Activated T-helper 1 cell treated with anti-CD3 and anti-CD28 coated beads, Interleukin-12 subunit alpha, Interleukin-12 subunit beta, Interleukin-2, Interleukin-4 antibody, amounts not matched to agents 30 ng/mL and 10 ng/mL and 1 ng/mL, durations not matched to agents 14 hours and 24 hours and 36 hours (primary cell): ENCODE data around the gene NRCAM. TPM values are rescaled to one million over a fixed set of nuclear protein-coding genes. Genes with fewer than 3 reads are reported as not detected.
"Not testable (repeated sequence)": the region's sequence is repeated elsewhere in the genome, so short reads cannot be mapped to it uniquely, and the experiment has no call there.

ENCODE experiments used
- DNase-seq: peaks from one replicate; pipeline ENCODE4 v3.0.0; 2021; ENCODE audit warnings: low spot score
- H3K27ac Mint-ChIP-seq: one replicate; pipeline ENCODE4 v1.8.0; 2021; ENCODE audit warnings: mild to moderate bottlenecking, mixed read lengths
- H3K27me3 Mint-ChIP-seq: one replicate; pipeline ENCODE4 v1.8.0; 2022; ENCODE audit warnings: mild to moderate bottlenecking, moderate library complexity, mixed read lengths; ENCODE audit not compliant: insufficient read depth
- H3K36me3 Mint-ChIP-seq: one replicate; pipeline ENCODE4 v1.8.0; 2021; ENCODE audit warnings: low read depth, mixed read lengths
- H3K4me1 Mint-ChIP-seq: one replicate; pipeline ENCODE4 v1.8.0; 2021; ENCODE audit warnings: low read depth, mixed read lengths
- H3K4me3 Mint-ChIP-seq: one replicate; pipeline ENCODE4 v1.8.0; 2021; ENCODE audit warnings: mild to moderate bottlenecking, moderate library complexity, mixed read lengths
- H3K9me3 Mint-ChIP-seq: one replicate; pipeline ENCODE4 v1.8.0; 2021; ENCODE audit warnings: mixed read lengths
- intact Hi-C: fragments of 100-400 bp; cut with micrococcal nuclease; formaldehyde crosslinking; loops from one replicate; pipeline ENCODE4 v1.15.1; 2024
- total RNA-seq: library from RNA; stranded (reverse); gene quantifications from 2 replicates; pipeline ENCODE4 v1.2.3, GENCODE V29; 2022

Gene NRCAM
- total RNA-seq, result 0.17 and 0.21 TPM in 2 replicates

DNA sequence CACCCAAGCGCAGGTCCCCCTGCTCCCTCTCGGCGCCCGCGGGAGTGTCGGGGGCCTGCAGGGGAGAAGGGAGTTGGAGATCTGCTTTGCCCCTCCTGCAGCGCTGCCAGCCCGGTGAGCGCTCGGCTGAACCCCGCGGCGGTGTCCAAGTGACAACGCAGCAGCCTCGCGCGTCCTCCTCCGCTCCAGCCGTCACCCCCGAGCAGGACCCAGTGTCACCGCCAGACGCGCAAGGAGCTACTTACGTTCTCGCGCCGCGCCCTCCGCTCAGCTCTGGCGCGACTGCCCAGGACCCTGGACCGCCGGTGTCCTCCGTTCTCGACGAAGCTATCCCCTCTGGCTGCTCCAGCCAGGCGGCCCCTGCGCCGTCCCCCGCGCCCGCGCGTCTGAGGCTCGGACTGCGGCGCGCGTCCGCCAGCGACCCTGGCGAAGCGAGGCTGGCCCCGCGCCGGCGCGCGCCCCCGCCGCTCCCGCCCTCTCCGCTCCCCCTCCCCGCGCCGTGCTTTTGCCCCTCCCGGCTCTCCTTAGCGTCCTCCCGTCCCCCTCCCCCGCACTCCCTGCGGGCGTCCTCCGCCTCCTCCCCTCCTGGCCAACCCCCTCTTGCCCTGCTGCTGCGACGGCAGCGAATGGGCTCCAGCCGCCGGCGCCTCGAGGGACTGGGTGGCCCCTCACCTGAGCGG is at the start of gene NRCAM:
Gene NRCAM, minus strand, starts transcription at position 439 of the 680 bp plus-strand sequence. CDS start 216,372 bp downstream, outside the sequence.
- Mint-ChIP-seq H3K9me3 (no peaks in the 10 kb centered on the region), H3K27me3 (peaks cover 55% of the 10 kb centered on the region)
- no peak for DNase-seq

DNA sequence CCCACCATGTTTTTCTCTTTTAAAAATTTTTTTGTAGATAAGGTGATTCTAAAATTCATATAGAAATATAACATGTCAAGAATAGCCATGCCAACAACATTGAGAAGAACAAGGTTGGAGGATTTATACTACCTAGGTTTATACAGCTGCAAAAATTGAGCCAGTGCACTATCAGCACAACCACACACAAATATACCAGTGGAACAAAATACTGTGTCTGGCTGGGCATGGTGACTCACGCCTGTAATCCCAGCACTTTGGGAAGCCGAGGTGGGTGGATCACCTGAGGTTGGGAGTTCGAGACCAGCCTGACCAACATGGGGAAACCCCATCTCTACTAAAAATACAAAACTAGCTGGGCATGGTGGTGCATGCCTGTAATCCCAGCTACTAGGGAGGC is 48.3 kb upstream of the NRCAM start:
- H3K9me3 Mint-ChIP-seq, H3K27ac Mint-ChIP-seq, H3K4me3 Mint-ChIP-seq, H3K4me1 Mint-ChIP-seq, intact Hi-C loops, H3K27me3 Mint-ChIP-seq, H3K36me3 Mint-ChIP-seq, DNase-seq: not testable (repeated sequence)

More for the DNA sequence above, at the start of gene NRCAM:
- no peaks in the 10 kb centered on the region for H3K4me1 Mint-ChIP-seq
- no peaks in the 10 kb centered on the region for H3K36me3 Mint-ChIP-seq
- peak within 1 kb of the TSS; percentile 63 for H3K4me3 Mint-ChIP-seq
- H3K27ac Mint-ChIP-seq, result no peak within 1 kb of the TSS
- intact Hi-C loops, result loop anchor here (5.0 kb wide), 1 partner anchor 111 kb away; the partner anchor contains the start of genes DNAJB9 and THAP5

DNA sequence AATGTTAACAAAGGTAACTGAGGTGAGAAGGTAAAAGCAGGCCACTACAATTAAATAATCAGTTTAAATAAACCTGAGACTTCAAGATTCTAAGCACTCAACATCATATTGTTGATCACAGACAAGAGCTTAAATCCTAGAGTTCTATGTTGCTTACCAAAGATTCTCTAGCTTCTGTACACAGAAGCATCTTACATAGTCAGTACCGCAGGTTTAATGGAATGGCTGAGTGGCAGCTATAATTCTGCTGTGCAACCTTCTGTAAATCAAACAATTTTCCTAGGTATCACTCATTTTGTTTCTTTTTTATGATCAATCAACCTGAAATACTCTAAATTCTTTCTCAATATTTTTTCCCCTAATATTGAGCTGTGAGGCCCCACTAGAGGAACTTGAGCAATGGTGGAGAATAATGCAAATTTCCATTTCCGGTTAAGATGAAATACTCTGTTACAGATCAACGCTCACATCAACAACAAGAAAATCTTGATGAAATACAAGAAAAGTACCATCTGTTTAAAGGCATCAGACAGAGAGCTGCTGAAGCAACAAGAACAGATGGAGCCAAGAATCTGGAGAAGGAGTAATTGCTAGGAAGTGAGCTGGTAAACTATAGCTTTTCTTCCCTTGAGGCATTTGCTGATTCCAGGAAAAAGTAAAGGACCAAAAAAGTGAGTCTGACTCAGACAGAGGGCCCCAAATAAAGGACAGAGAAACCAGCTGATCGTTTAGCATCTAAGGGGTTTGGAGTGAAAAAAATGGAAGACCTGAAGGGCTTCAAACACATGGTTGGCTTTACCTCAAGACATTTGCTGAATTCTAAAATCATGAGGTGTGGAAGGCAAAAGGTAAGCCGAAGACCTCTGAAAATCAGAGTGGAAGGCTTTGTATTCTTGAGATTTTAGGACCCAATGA is 47.1 kb upstream of the NRCAM start:
- intact Hi-C loops, result no loop called here
- Mint-ChIP-seq H3K36me3 (peaks cover 10% of the 10 kb centered on the region), H3K27me3 (no peaks in the 10 kb centered on the region), H3K4me1 (no peaks in the 10 kb centered on the region), H3K4me3 (no peak overlapping the region), H3K9me3 (no peaks in the 10 kb centered on the region), H3K27ac (no peak overlapping the region)
- DNase-seq, result no peak

DNA sequence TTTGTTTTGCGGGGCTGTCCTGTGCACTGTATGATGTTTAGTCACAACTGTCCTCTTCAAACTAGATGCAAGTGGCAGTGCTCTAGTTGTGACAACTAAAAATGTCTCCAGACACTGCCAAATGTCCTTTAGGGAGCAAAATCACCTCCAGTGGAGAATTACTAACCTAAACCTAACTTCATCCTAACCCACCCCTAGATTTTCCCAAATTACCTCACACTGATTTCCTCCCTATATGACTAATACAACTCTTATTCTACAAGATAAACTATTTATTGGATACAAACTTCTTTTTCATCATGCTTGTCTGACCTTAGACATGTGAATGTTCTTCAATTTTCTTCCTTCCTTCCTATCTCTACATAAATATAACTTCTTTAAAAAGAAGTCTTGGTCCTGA is 43.3 kb upstream of the NRCAM start:
- Mint-ChIP-seq H3K27ac (no peak overlapping the region), H3K9me3 (no peaks in the 10 kb centered on the region), H3K27me3 (no peaks in the 10 kb centered on the region), H3K4me1 (no peaks in the 10 kb centered on the region), H3K4me3 (no peak overlapping the region), H3K36me3 (peaks cover 15% of the 10 kb centered on the region)
- intact Hi-C loops, result no loop called here
- no peak for DNase-seq

DNA sequence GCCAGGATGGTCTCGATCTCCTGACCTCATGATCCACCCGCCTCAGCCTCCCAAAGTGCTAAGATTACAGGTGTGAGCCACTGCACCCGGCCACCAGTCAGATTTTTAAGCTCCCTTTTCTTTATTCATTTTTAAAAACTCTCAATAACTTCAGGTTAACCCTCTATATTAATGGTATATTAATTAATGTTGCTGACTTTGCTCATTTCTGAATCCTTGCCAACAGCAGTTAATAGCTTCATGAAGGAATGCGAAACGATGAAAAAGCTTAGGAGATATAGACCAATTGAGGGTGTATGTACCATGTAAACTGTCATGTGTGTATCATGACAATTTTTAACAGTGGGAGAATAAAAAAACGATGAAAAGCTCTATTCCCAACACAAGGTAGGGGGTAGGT is 42.2 kb upstream of the NRCAM start:
- intact Hi-C loops, result no loop called here
- Mint-ChIP-seq H3K27me3 (no peaks in the 10 kb centered on the region), H3K4me1 (no peaks in the 10 kb centered on the region), H3K9me3 (no peaks in the 10 kb centered on the region), H3K36me3 (peaks cover 18% of the 10 kb centered on the region), H3K4me3 (no peak overlapping the region), H3K27ac (no peak overlapping the region)
- no peak for DNase-seq

DNA sequence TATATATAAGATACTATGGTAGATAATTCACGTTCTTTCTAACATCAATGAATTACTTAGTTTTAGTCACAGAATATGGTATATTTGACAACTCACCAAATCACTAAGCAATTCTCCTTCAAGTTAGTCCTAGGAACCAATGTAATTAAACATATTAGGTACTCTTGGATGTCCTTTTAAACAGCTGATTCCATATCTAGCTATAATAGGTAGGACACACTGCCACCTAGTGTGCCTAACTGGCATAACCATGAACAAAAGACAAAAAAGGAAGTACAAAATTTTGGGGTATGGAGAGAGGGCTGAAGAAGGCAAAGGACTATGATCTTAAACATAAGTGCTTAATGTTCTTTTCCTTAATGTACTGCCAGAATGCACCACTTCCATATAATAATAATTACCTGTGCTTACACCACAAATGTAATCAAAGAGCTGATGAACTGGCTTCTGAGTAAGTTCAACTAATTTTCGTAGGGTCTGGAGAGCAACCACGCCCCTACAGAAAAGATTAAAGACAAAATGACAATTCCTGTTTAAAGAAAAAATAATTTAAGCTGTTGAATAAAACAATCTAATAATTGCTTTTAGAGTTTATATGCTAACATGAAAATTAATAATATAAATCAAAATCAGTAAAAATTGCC is 41.0 kb upstream of the NRCAM start:
- Mint-ChIP-seq H3K4me1 (no peaks in the 10 kb centered on the region), H3K27ac (no peak overlapping the region), H3K4me3 (no peak overlapping the region), H3K27me3 (no peaks in the 10 kb centered on the region), H3K36me3 (peaks cover 16% of the 10 kb centered on the region), H3K9me3 (no peaks in the 10 kb centered on the region)
- DNase-seq, result peak; percentile 16
- intact Hi-C loops, result loop anchor here (1.0 kb wide), 2 partner anchors 45 to 316 kb away; no protein-coding TSS in a partner anchor

DNA sequence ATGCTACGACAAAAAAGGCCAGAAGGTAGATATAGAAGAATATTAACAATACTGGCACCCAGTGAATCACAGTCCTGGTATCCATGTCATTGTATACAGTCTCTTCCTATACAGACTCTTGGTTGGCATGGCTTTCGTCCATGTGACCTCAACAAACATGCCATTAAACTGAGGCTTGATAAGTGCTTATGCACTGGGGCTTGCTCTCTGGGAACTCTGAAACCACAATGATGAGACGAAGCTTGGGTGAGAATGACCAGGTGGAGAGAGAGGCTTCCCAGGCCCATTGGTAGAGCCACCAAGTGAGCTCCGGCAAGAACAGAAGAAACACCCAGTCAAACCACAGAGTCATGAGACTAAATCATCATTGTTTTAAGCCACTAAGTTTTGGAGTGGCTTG is 36.5 kb upstream of the NRCAM start:
- H3K27me3 Mint-ChIP-seq, result no peaks in the 10 kb centered on the region
- H3K4me3 Mint-ChIP-seq, result no peak overlapping the region
- DNase-seq, result no peak
- intact Hi-C loops, result no loop called here
- H3K9me3 Mint-ChIP-seq, result no peaks in the 10 kb centered on the region
- no peak overlapping the region for H3K27ac Mint-ChIP-seq
- H3K4me1 Mint-ChIP-seq, result no peaks in the 10 kb centered on the region
- peaks cover 10% of the 10 kb centered on the region for H3K36me3 Mint-ChIP-seq

DNA sequence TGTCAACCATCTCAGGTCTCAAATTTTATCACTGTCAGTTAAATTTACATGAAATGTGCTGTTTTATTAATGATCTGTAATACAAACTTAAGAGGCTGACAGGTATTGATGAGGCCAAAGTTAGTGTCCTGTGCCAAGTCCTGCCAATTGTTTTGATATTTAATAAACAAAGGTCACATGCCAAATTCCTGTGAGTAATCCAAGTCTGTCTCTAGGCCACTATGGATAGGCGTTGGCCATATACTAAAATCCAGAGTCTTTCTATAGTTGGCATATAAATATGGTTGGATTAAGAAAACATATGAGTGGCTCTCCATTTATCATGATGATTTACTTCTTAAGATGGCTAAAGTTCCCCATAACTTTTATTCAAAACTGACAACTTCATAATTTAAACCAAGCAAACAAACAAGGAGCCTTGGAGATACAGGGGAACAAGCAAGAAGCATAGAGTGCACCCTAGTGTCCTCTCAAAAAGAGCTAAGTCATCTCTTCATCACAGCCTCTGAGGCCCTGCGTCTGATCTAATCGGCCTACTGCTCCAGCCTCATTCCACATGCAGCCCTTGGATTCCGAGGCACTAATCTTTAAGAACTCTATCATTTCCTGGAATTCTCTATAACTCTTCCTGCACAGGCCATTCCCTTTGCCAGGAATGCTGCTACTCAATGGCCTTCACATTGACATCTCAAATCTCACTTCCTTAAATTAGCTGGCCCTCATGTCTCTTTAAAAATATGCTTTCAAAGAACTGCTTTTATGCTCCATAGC is 32.7 kb upstream of the NRCAM start:
- Mint-ChIP-seq H3K4me3 (no peak overlapping the region), H3K27me3 (no peaks in the 10 kb centered on the region), H3K36me3 (peaks cover 5% of the 10 kb centered on the region), H3K4me1 (no peaks in the 10 kb centered on the region), H3K27ac (no peak overlapping the region), H3K9me3 (no peaks in the 10 kb centered on the region)
- DNase-seq, result no peak
- intact Hi-C loops, result no loop called here

DNA sequence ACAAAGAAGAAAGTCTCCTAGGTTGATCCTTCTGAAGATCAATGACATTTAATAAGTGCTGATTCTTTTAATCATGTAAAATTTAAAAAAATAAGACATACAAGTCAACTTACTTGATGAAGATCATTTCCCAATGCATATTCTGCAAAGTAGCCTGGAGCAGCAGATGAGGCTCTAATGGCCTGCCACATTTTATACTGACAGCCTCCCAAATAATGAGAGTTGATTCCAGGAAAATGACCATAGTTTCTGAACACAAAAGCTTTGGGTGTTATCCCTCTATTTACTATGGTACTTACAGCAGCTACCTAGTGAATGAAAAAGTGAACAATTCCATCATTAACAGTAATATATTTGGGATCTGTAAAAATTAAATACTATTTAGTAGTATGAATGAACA is 31.4 kb upstream of the NRCAM start:
- no peak overlapping the region for H3K4me3 Mint-ChIP-seq
- H3K36me3 Mint-ChIP-seq, result peaks cover 5% of the 10 kb centered on the region
- intact Hi-C loops, result no loop called here
- no peak overlapping the region for H3K27ac Mint-ChIP-seq
- DNase-seq, result no peak
- H3K27me3 Mint-ChIP-seq, result no peaks in the 10 kb centered on the region
- no peaks in the 10 kb centered on the region for H3K4me1 Mint-ChIP-seq
- H3K9me3 Mint-ChIP-seq, result no peaks in the 10 kb centered on the region

DNA sequence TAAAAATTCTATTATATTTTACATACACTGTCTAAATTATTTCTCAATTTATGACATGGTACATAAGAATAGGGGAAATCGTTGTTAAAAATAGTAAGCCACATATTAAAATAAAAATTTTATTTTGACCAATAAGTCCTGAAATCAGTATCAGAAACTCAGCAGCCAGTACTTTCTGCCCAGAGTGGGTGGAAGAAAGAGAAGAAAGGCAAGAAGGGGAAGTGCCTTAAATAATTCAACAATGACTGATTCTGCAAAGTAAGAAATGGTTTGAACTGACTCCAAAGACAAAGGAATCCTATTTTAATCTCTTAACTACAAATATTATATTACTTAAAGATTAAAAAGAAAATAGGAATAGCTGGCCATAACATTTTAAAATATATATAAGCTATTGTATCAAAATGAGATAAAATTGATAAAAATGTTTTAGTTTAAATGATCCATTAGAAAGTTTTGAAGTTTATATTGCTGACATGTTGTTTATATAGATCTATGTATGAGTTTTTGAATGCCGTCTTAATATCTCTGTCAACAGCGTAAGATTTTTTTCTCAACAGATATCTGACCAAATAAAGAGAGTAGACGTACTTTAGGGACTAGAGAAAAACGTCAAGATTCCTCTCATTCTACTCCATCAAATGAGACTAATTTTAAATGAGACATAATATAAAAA is 30.2 kb upstream of the NRCAM start:
- DNase-seq, result no peak
- no peaks in the 10 kb centered on the region for H3K27me3 Mint-ChIP-seq
- peaks cover 4% of the 10 kb centered on the region for H3K36me3 Mint-ChIP-seq
- no peaks in the 10 kb centered on the region for H3K4me1 Mint-ChIP-seq
- H3K4me3 Mint-ChIP-seq, result no peak overlapping the region
- H3K9me3 Mint-ChIP-seq, result no peaks in the 10 kb centered on the region
- intact Hi-C loops, result no loop called here
- no peak overlapping the region for H3K27ac Mint-ChIP-seq

DNA sequence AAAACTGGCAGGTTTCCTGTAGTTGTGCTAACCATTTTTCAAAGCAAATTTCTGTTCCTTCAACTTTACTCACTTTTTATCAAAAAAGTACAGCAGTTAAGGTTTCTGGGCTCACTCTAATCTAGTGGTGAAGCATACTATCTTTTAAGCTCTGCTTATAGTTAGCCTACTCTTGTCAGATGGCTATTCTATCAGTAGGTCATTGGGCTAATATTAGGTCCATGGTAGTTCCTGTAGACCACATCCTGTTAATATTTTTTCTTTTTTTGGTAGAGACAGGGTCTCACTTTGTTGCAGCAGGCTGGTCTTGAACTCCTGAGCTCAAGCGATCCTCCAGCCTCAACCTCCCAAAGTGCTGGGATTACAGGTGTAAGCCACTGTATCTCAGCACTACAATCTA is 27.9 kb upstream of the NRCAM start:
- no peak overlapping the region for H3K4me3 Mint-ChIP-seq
- intact Hi-C loops, result no loop called here
- no peaks in the 10 kb centered on the region for H3K27me3 Mint-ChIP-seq
- H3K4me1 Mint-ChIP-seq, result no peaks in the 10 kb centered on the region
- no peak overlapping the region for H3K27ac Mint-ChIP-seq
- peaks cover 4% of the 10 kb centered on the region for H3K36me3 Mint-ChIP-seq
- no peaks in the 10 kb centered on the region for H3K9me3 Mint-ChIP-seq
- no peak for DNase-seq

DNA sequence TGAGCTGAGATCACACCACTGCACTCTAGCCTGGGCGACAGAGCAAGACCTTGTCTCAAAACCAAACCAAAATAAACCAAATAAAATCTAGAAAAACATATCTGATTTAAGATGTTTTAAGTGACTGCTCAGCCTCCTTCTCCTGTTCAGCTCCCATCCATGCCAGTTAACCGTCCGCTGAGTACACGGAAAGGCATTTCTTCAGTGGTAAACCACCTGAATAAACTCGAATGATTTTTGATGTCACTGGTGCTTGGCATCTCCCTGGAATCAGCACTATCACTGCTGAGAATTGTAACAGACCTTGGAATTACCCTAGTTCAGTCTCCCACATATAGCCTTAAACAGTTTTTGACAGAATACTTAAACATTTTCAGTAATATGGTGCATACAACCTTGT is 24.1 kb upstream of the NRCAM start:
- Mint-ChIP-seq H3K4me1 (no peaks in the 10 kb centered on the region), H3K27ac (no peak overlapping the region), H3K36me3 (peaks cover 16% of the 10 kb centered on the region), H3K9me3 (no peaks in the 10 kb centered on the region), H3K4me3 (no peak overlapping the region), H3K27me3 (no peaks in the 10 kb centered on the region)
- intact Hi-C loops, result no loop called here
- no peak for DNase-seq
